ENCODE measurements around the gene APOBEC2.

The APOBEC2 gene

DNA sequence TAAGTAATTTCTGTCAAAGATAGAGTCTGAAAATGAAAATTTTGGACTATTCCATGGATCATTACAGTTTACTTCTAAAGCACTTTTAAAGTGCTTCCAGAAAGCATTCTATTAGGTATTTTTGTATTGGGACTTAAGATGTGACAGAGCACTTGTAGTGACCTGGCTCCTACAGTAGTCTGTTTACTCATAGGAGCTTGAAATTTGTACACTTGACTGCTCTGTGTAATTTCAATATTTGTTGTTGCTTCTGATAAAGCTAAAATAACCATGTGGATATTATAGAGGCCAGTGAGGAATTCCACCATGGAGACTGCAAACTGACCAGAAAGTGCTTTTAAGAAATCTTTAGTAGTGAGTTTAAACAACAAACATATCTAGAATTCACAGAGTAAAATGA, 30.1 kb downstream of the APOBEC2 start:
- DNase-seq (ENCODE audit: low read depth, low spot score) = no peak

DNA sequence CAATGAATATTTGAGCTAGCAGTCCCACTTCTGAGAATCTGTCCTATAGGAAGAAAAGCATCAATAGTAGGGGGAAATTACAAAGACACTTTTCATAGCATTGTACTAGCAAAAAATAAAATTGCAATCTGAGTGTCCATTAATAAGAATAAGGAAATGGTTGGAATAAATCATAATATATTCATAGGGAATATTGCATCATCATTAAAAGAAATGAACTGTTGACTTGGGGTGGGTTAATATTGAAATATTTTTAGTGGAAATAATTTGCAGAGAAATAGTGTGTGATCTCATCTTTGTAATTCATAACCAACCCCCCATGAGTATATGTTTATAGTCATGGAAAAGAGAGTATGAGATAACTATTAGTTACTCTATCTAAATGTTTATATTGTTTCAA, 32.2 kb downstream of the APOBEC2 start:
- no peak for DNase-seq (ENCODE audit: low read depth, low spot score)

DNA sequence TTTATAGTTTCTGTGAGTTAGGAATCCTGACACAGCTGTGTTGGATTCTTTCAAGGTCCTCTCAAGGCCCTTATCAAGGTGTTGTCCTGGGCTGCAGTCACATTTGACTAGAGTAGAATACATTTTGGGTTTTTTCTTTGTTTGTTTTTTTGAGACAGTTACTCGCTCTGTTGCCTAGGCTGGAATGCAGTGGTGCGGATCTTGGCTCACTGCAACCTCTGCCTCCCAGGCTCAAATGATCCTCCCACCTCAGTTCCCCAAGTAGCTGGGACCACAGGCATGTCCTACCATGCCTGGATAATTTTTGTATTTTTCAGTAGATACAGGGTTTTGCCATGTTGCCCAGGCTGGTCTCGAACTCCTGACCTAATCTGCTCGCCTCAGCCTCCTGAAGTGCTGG, 35.4 kb downstream of the APOBEC2 start:
- DNase-seq (ENCODE audit: low read depth, low spot score) = no peak

DNA sequence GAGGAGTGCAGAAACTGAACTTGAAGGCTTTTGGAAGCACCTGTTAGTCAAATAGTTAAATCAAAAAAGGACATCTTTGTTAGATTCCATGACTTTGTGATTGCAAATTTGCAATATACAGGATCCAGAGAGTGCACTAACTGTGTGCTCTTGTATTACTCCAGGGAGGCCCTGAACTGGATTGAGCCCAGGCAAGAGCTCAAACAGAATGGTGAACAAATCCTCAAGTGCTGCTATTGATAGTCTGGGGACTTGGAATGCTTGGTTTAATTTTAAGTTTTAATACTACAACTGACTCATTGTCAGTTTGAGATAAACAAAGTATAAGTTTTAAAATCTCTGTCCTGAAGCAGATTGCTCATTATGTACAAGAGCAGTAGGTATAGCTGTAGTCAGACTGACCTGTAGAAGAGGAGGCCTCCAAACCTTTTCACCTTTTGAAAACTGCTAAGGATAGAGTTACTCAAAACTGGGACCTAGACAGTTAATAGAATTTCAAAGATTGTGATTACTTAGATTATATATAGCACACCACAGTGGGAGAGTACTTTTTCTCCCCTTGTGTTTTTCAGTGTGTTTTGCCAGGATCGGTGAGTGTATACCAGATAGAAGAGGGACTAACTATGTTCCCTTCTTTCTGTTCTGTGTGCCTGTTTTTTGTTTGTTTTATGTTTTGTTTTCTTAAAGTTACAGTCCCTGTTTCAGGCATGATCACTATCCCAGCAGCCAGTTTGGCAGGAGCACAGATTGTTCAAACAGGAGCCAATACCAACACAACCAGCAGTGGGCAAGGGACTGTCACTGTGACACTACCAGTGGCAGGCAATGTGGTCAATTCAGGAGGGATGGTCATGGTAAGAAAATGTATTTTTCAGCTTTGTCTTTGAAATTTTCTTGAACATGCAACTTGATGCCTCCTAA, 38.1 kb downstream of the APOBEC2 start:
- no peak for DNase-seq (ENCODE audit: low read depth, low spot score)

- DNase-seq (ENCODE audit: low read depth, low spot score) = no peak
Measured at GRCh38 chr6:41092421-41093140, 39.6 kb downstream of the APOBEC2 start.

GRCh38 chr6:41093729-41094128, 40.7 kb downstream of the APOBEC2 start:
- DNase-seq (ENCODE audit: low read depth, low spot score) = no peak

DNA sequence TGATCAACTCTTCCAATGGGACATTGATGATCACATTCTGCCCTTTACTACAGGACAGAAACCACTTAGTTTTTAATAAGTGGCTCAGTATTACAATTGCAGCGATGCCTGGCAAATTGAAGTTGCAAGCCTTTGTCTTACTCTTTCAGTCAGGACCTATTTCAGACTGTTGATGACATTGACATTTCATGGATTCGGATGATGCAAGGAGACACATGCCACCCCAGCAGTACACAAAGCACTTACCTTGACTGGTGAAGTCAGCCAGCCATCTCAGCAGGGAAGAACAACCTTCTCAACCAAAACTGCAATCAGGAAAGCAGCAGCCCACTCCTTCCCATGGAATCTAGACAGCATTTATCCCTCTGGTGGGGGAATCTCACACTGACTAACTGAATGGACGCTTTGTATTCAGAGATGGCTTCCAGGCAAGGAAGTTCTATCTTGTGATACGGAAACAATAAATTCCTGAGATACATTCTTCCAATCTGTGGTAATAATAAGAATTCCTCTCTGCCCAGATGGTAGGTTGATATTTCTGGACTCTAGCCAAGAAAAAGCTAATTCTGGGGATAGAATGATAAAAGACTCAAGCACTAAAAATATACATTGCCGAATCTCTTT, 44.6 kb downstream of the APOBEC2 start:
- no peak for DNase-seq (ENCODE audit: low read depth, low spot score)

DNA sequence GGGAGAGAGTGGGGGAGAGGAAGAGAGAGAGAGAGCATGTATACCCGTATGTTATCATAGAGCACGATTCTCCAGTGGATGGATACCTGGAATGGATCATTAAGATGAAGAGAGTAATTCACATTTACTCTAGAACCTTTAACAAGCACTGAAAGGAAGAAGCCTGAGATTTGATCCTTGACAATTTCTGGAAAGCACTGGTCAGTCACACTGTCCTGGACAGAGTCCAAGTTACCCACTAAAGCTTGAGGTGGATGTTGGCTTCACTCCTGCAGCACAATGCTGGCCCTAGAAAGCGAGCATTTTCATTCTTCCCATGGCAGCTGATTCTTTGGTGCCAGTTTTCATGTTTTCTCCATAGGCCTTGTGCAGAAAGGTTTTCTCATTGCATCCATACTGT, 45.4 kb downstream of the APOBEC2 start:
- no peak for DNase-seq (ENCODE audit: low read depth, low spot score)

- DNase-seq (ENCODE audit: low read depth, low spot score) = no peak
Measured at GRCh38 chr6:41100871-41101287, 47.9 kb downstream of the APOBEC2 start.

DNA sequence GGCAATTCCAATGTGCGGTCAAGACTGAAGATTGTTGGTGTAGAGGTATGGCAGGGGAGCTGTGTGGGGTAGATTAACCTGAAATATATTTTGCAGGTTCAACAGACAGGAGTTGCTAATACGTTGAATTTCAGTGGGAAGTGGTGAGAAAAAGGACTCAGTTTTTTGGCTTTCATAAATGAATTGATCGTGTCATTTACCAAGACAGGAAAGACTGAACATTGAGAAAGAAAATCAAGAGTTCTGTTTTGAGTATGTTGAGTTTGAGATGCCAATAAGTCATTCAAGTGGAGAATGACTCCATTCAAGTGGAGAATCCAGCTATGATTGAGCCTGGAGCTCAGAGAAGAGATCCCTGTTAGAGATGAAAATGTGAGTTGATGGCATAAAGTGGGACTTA, 50.8 kb downstream of the APOBEC2 start:
- no peak for DNase-seq (ENCODE audit: low read depth, low spot score)

- DNase-seq (ENCODE audit: low read depth, low spot score) = no peak
Measured at GRCh38 chr6:41111017-41111416, 58.0 kb downstream of the APOBEC2 start.

Data from smooth muscle cell of the brain vasculature (primary cell).